GM18526 (cell line): Measurements from ENCODE around the gene DGKE.

Experiments used
- POLR2A ChIP-seq: IDR thresholded peaks from 3 replicates; pipeline ENCODE4 v1.6.1; 2011; ENCODE audit not compliant: insufficient read length; ENCODE audit errors: extremely low read depth

DGKE gene

GRCh38 chr17:56809106-56809819 is 24.7 kb upstream of the DGKE start:
- TF ChIP-seq POLR2A: no peak

DNA sequence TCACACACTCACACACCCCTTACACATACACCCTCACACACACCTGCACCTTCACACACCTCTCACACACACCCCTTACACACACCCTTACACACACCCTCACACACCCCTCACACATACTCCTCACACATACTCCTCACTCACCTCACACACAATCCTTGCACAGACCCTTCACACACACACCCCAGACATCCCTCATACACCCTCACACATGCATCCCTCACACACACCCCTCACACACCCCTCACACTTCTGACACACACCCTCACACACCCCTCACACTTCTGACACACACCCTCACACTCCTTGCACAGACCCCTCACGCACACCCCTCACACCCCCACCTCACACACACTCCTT is 24.2 kb upstream of the DGKE start:
- TF ChIP-seq POLR2A: no peak

GRCh38 chr17:56810343-56810742 is 23.6 kb upstream of the DGKE start:
- TF ChIP-seq POLR2A: no peak

DNA sequence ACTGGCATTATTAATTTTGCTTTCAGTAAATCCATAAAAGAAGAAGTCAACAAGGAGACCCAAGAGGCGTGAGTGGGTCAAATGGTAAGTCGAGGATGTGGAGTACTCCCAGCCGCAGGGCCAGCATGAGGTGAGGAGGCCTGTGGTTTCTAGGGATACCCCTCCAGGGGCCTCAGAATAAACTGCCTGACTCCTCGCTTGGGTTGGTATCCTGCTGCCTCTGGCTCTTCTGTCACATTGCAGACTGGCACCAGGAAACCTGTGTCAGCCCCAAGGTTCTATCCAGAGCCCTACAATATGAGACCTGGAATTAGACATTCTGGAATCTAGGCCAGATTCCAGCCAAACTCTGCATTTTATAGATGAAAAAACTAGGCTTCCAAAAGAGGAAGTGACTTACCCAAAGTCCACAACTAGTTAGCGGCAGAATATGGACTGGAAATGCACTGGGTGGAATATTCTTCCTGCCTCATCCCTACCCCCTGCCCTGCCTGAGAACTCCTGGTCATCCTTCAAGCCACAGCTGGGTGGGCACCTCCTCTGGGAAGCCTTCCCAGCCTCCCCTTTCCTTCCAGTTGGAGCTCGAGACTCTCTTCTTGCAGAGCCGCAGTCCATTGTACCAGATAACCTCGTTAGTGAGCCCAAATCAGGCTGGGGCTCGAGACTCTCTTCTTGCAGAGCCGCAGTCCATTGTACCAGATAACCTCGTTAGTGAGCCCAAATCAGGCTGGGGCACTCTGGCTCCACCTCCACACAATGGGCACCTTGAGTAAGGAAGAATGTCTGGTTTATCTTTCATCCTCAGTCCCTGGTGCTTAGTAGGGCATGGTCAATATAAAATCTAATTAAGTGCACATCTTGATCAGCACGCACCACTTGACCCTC is 22.8 kb upstream of the DGKE start:
- TF ChIP-seq POLR2A: no peak

- TF ChIP-seq POLR2A: no peak
Measured at GRCh38 chr17:56812901-56813388, 21.0 kb upstream of the DGKE start.

DNA sequence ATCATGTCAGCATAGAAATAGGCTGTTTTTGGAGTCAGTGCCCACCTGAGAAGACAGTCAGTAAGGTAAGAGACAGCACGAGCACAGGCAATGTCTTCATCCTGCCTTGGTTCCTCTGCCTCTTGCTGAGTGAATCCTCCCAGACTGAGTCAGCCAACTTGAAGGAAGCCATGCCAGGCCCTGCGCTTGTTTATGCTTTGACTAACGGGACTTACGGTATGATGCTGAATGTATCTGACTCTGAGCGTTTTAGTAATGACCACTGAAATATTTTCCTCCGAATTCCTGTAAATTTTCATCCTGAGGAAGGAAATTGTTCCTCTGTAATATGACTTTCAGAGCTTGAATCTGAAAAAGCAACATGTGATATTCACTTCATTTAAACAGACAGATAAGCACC is 18.2 kb upstream of the DGKE start:
- no peak for TF ChIP-seq POLR2A

DNA sequence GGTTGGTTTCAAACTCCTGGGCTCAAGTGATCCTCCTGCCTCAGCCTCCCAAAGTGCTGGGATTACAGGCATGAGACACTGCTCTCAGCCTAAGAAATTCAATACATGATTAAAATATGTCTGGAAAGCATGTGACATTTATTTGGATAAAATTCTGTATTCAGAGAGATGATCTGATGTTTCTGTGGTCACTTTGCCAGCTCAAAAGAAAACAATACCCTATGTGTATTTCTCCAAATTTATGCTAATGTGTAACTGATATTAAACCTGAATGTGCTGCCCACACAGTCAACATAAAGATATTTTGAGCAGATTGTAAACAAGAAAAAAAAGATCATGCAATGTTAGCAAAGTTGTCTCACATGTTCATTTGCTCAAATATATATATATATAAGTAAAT is 16.9 kb upstream of the DGKE start:
- no peak for TF ChIP-seq POLR2A

- TF ChIP-seq POLR2A: no peak
Measured at GRCh38 chr17:56819030-56819429, 14.9 kb upstream of the DGKE start.

- TF ChIP-seq POLR2A: no peak
Measured at GRCh38 chr17:56819431-56820145, 14.4 kb upstream of the DGKE start.

DNA sequence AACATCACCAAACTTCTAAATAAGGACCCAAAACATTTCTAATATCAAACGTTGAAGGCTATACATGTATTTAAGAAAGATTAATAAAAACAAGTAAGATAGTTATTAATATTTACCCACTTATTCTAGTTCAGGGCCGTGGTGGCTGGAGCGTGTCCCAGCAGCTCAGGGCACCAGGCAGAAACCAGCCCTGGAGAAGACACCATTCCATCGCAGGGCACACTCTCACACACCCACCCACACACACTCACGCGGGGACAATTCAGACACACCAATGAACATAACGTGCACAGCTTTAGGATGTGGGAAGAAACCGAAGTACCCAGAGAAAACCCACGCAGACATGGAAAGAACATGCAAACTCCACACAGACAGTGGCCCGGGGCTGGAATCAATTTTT is 13.7 kb upstream of the DGKE start:
- no peak for TF ChIP-seq POLR2A

DNA sequence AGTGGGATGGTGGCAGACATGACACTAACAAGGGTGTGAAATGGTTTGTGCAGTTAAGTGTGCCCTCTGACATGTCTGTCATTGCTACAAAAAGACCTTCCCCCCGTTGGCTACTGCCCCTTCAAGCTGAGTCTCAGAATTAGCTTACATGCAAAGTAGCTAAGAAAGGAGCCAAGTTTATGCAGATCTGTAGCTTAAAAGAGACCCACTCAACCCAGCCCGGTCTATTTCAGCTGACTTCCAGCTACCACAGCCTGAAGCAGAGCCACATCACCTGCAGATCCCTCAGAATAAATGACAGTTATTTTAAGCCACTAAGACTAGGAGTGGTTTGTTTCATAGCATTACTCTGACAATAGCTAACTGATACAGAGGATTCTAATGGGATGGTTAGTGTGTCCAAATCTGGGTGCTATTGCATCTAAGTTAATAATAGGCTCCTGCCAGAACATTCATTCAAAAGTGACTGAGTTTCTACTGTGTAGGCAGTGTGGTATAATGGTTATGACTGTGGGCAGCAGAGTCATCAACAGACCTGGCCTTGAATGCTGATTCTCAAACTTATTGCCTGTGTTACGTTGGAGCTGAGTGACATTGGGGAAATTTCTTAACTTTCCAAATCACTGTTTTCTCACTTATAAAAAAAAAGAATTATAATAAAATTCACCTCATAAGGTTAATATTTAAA is 12.0 kb upstream of the DGKE start:
- no peak for TF ChIP-seq POLR2A

DNA sequence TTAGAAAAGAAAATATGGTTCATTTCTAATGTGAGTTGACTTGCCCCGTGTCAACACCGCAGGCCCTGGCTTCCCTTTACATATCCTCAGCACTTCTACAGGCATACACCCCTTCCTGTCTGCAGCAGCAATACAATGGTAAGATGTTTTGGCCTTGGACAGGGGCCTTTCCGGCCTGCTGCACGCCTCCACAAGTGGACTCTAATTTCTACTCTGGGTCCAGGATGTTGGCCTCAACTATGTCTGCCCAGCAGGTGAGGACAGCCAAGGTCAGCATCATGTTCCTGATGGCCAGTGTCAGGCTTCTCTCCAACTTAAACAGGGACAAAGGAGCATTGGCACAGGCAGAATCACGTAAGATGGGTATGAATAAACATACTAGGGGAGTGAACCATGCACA is 11.2 kb upstream of the DGKE start:
- no peak for TF ChIP-seq POLR2A

DNA sequence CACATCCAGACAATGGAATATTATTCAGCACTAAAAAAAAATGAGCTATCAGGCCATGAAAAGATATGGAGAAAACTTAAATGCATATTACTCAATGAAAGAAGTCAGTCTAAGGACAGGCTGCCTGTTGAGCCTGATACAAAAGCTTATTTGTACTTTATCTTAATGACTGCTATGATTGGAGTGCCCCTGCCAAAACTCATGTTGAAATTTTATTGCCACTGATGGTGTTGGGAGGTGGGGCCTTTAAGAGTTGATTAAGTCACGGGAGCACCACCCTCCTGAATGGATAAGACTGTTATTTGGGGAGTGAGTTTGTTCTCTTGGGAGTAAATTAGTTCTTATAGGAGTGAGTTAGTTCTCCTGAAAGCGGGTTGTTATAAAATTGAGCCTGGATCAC is 10.1 kb upstream of the DGKE start:
- TF ChIP-seq POLR2A: no peak

- TF ChIP-seq POLR2A: no peak
Measured at GRCh38 chr17:56824503-56824902, 9.4 kb upstream of the DGKE start.

DNA sequence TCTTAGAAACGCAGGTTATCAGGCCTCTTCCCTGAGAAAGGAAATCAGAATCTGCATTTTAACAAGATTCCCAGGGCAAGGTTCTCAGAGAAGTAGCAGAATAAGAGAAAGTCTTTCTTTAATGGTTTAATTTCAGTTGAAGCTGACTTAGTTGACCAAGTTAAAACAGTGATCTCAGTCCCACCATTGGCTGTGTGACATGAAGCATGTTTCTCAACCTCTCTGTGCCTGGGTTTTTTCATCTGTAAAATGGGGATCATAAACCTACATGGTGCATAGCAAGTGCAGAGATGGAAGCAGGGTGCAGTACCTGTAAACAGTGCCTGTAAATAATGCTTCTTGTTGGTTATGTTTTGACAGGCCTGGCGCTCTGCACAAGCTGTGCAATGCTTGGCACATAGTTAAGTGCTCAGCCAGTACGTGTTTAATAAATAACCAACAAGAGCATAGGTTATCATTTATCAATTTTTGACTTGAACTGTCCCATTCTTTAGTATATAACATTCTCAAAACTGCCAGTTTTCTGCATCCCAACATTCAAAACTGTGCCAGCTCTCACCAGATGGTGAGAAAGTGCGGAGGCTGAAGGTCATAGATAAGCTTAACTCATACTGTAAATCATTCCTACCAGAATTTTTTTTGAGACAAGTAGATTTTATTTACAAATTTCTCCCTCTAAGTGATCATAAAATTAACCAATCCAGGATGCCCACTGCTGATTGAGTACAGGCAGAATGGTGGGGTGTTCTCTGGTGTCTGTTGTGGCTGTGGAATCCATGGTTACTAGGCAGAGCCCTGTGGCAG is 7.1 kb upstream of the DGKE start:
- TF ChIP-seq POLR2A: no peak
